A673 (cell line): ENCODE data around the gene ROR1.

Source experiments
- CTCF ChIP-seq: fragments of 300-800, 200-600 bp; sonication (generic); conservative IDR thresholded peaks from 2 replicates; pipeline ENCODE4 v1.5.1; 2017; ENCODE audit warnings: low read depth, mild to moderate bottlenecking, antibody characterized with exemption, low read length, moderate library complexity, mixed read lengths
- EZH2 ChIP-seq: fragments of 200-600 bp; sonication (generic); IDR thresholded peaks from 2 replicates; pipeline ENCODE4 v1.6.1; 2017; ENCODE audit warnings: borderline replicate concordance, low read depth, mild to moderate bottlenecking, mixed read lengths, antibody characterized with exemption, low read length; ENCODE audit not compliant: poor library complexity, severe bottlenecking

DNA sequence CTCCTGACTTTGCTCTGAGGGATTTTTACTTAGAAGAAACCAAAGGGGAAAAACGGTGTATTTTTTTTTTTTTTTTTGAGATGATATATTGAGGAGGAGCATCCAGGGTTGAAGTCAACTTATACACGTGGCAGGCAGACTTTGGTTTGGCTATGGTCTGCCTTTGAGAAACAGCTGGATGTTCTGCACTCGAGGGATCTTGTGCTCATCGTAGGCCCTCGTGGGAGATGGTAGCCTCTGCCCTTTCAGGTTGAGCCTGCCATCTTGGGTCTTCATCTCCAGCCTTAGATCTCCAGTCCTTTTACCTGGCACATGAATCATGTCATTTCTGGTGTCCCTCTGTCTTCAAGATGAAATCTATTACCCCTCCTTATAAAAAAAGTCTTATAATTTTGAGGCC lies 362.5 kb downstream of the ROR1 start:
- TF ChIP-seq CTCF (no peak), EZH2 (no peak)
